K562 (cell line): Measurements from ENCODE around the gene MCF2. TPM values are rescaled to one million over a fixed set of nuclear protein-coding genes. Genes with fewer than 3 reads are reported as not detected.
A peak's percentile ranks its signal among the peaks of the same experiment; 100 is the strongest.

ENCODE experiments used
- ATAC-seq: fragments of 200-7000 bp; cut with Tn5 transposase; 3 replicates; pipeline ENCODE4 v1.9.1; 2020; ENCODE audit warnings: moderate library complexity
- BruUV-seq: library from RNA; stranded (reverse); fragments of 400-500 nt; replicated peaks from 2 replicates; lab custom pipeline; 2021; lab: Mats Ljungman, UMichigan
- CTCF ChIA-PET: fragments of 300-600 bp; formaldehyde crosslinking; extraction: SDS; loops from one replicate; lab custom pipeline; 2021; ENCODE audit warnings: low intra/inter-chr PET ratio; lab: Yijun Ruan, JAX
- POLR2A ChIA-PET: fragments of 300-600, 350-650 bp; sonication (Branson Sonifier 250); formaldehyde crosslinking; extraction: SDS; loops from one replicate; lab custom pipeline; 2021; ENCODE audit warnings: antibody characterized with exemption, inconsistent platforms; lab: Yijun Ruan, JAX
- DNase-seq, 4 experiments: peaks; one replicate each; pipeline versions ENCODE4 v3.0.0 to v3.0.0-alpha.2; 2011 to 2018; ENCODE audit warnings: low spot score in 3 of 4, mixed read lengths in 3 of 4; ENCODE audit errors: extremely low read depth in 1 of 4
- FAIRE-seq: peaks from 2 replicates; lab custom pipeline; 2011; peaks lifted over from hg19 to GRCh38; lab: Jason Lieb, UNC
- H2AFZ ChIP-seq: 2 replicates; pipeline ENCODE4 v1.6.0; 2011; ENCODE audit warnings: low read depth, low read length, control low read depth, inconsistent platforms
- H3K27ac ChIP-seq: fragments of 200-600 bp; 3 replicates; pipeline ENCODE4 v1.8.0; 2011; ENCODE audit warnings: low read depth, mild to moderate bottlenecking, control low read depth, inconsistent platforms, low read length, moderate library complexity, mixed read lengths; ENCODE audit errors: extremely low read depth
- H3K27me3 ChIP-seq, 2 experiments: fragments of 300-600 bp in 1 of 2; 2 replicates in 1 of 2; 3 replicates in 1 of 2; pipeline versions ENCODE4 v1.6.0 to v1.8.0; 2011; ENCODE audit warnings: inconsistent platforms in 2 of 2, low read length in 2 of 2, mild to moderate bottlenecking in 1 of 2, mixed read lengths in 1 of 2, moderate library complexity in 1 of 2; ENCODE audit not compliant: control insufficient read depth in 2 of 2, insufficient read depth in 2 of 2
- H3K36me3 ChIP-seq: fragments of 300-600 bp; 3 replicates; pipeline ENCODE4 v1.8.0; 2011; ENCODE audit warnings: mild to moderate bottlenecking, low read length, inconsistent platforms; ENCODE audit not compliant: control insufficient read depth, insufficient read depth
- H3K4me1 ChIP-seq, 2 experiments: fragments of 200-600 bp in 1 of 2; replicated peaks in 1 of 2; 2 replicates in 1 of 2; 3 replicates in 1 of 2; pipeline versions ENCODE4 v1.5.1 to v1.8.0; 2011; ENCODE audit warnings: inconsistent platforms in 2 of 2, low read length in 2 of 2, mild to moderate bottlenecking in 1 of 2, mixed read lengths in 1 of 2, moderate library complexity in 1 of 2; ENCODE audit not compliant: control insufficient read depth in 2 of 2, insufficient read depth in 2 of 2
- H3K4me2 ChIP-seq: 2 replicates; pipeline ENCODE4 v1.6.1; 2011; ENCODE audit warnings: low read length, control low read depth, inconsistent platforms, mixed read lengths; ENCODE audit not compliant: insufficient read depth
- H3K4me3 ChIP-seq: fragments of 200-600 bp; sonication (generic), shearing (Covaris generic); 2 replicates; pipeline ENCODE4 v1.5.1; 2016; ENCODE audit warnings: control low read depth, inconsistent platforms
- H3K79me2 ChIP-seq: fragments of 200-600 bp; 3 replicates; pipeline ENCODE4 v1.8.0; 2011; ENCODE audit warnings: low read length, inconsistent platforms; ENCODE audit not compliant: control insufficient read depth, insufficient read depth
- H3K9ac ChIP-seq, 2 experiments: 2 replicates each; pipeline versions ENCODE4 v1.6.0 to v1.6.1; 2011; ENCODE audit warnings: low read depth in 2 of 2, low read length in 2 of 2, control low read depth in 1 of 2, inconsistent platforms in 1 of 2, mild to moderate bottlenecking in 1 of 2, mixed read lengths in 1 of 2; ENCODE audit not compliant: insufficient read depth in 1 of 2
- H3K9me1 ChIP-seq: one replicate; pipeline ENCODE4 v1.6.0; 2011; ENCODE audit warnings: inconsistent platforms, mild to moderate bottlenecking, low read length, moderate library complexity; ENCODE audit not compliant: control insufficient read depth, insufficient read depth
- H3K9me3 ChIP-seq: replicated peaks from 2 replicates; pipeline ENCODE4 v1.5.1; 2011; ENCODE audit warnings: low read depth, low read length, inconsistent platforms; ENCODE audit not compliant: control insufficient read depth, insufficient read depth
- H4K20me1 ChIP-seq: replicated peaks from 2 replicates; pipeline ENCODE4 v1.6.1; 2011; ENCODE audit warnings: low read length, inconsistent platforms, mixed read lengths; ENCODE audit not compliant: control insufficient read depth, insufficient read depth
- BHLHE40 ChIP-seq: IDR thresholded peaks from 2 replicates; pipeline ENCODE4 v1.6.1; 2011; ENCODE audit warnings: low read length, improper control_type of control experiment
- BRCA1 ChIP-seq, 2 experiments: fragments of 450-650 bp in 1 of 2; sonication (generic) in 1 of 2; formaldehyde crosslinking in 1 of 2; IDR thresholded peaks; 2 replicates each; pipeline versions ENCODE4 v1.5.0 to v1.6.1; 2017 to 2020; ENCODE audit warnings: mild to moderate bottlenecking in 1 of 2, missing genetic modification reagents in 1 of 2
- CSDE1 ChIP-seq, 2 experiments: fragments of 450-650 bp; IDR thresholded peaks; 2 replicates each; pipeline ENCODE4 v1.6.1; 2016; ENCODE audit warnings: mild to moderate bottlenecking in 1 of 2
- ELF1 ChIP-seq: fragments of 200-800 bp; sonication (Bioruptor generic); IDR thresholded peaks from 2 replicates; pipeline ENCODE4 v1.6.1; 2016; ENCODE audit warnings: missing genetic modification characterization, missing compliant biosample characterization
- EWSR1 ChIP-seq: fragments of 450-650 bp; IDR thresholded peaks from 2 replicates; pipeline ENCODE4 v1.6.1; 2018; ENCODE audit warnings: borderline replicate concordance, mild to moderate bottlenecking, low read depth, moderate library complexity; ENCODE audit not compliant: partially characterized antibody
- HEY1 ChIP-seq: fragments of 250-450 bp; sonication (Bioruptor Pico); IDR thresholded peaks from 2 replicates; pipeline ENCODE4 v1.5.0; 2020; ENCODE audit warnings: mild to moderate bottlenecking, moderate library complexity, borderline replicate concordance
- KAT8 ChIP-seq: fragments of 450-650 bp; IDR thresholded peaks from 2 replicates; pipeline ENCODE4 v1.6.1; 2016; ENCODE audit warnings: low read depth, mild to moderate bottlenecking
- KHSRP ChIP-seq: fragments of 450-650 bp; IDR thresholded peaks from 2 replicates; pipeline ENCODE4 v1.6.1; 2017
- MYC ChIP-seq, 2 experiments: fragments of 250-450 bp in 1 of 2; sonication (Bioruptor Pico) in 1 of 2; IDR thresholded peaks; 2 replicates each; pipeline versions ENCODE4 v1.5.1 to v1.6.1; 2012 to 2021; ENCODE audit warnings: low read depth in 2 of 2, borderline replicate concordance in 1 of 2, improper control_type of control experiment in 1 of 2, low read length in 1 of 2, mild to moderate bottlenecking in 1 of 2, moderate library complexity in 1 of 2
- POLR2B ChIP-seq: fragments of 450-650 bp; IDR thresholded peaks from 2 replicates; pipeline ENCODE4 v1.6.1; 2018; ENCODE audit warnings: low read depth; ENCODE audit not compliant: partially characterized antibody
- RAD51 ChIP-seq: fragments of 450-650 bp; IDR thresholded peaks from 2 replicates; pipeline ENCODE4 v1.7.1; 2016; ENCODE audit warnings: low read depth, mild to moderate bottlenecking, borderline replicate concordance
- RBM34 ChIP-seq: fragments of 200-400 bp; formaldehyde crosslinking; IDR thresholded peaks from 2 replicates; pipeline ENCODE4 v1.6.1; 2018; ENCODE audit warnings: low read length, borderline replicate concordance; ENCODE audit not compliant: insufficient read depth
- SPI1 ChIP-seq: IDR thresholded peaks from 2 replicates; pipeline ENCODE4 v1.6.1; 2011; ENCODE audit warnings: low read depth, low read length, control low read depth, borderline replicate concordance
- SREBF2 ChIP-seq: sonication (generic); formaldehyde crosslinking; IDR thresholded peaks from 2 replicates; pipeline ENCODE4 v1.4.0; 2020; ENCODE audit warnings: mild to moderate bottlenecking, missing genetic modification reagents
- TARDBP ChIP-seq: fragments of 450-650 bp; IDR thresholded peaks from 2 replicates; pipeline ENCODE4 v1.6.1; 2016
- TOE1 ChIP-seq, 2 experiments: fragments of 450-650 bp in 1 of 2; sonication (generic) in 1 of 2; formaldehyde crosslinking in 1 of 2; IDR thresholded peaks; 2 replicates each; pipeline versions ENCODE4 v1.7.1 to v1.8.0; 2016 to 2022; ENCODE audit warnings: borderline replicate concordance in 2 of 2, mild to moderate bottlenecking in 2 of 2, antibody characterized with exemption in 1 of 2, inconsistent platforms in 1 of 2, low read depth in 1 of 2, missing genetic modification reagents in 1 of 2, moderate library complexity in 1 of 2
- ZNF3 ChIP-seq: fragments of 250-450 bp; sonication (Bioruptor Pico); IDR thresholded peaks from 2 replicates; pipeline ENCODE4 v1.5.0; 2021; ENCODE audit warnings: mild to moderate bottlenecking, moderate library complexity
- ZNF764 ChIP-seq: fragments of 250-450 bp; sonication (Bioruptor Pico); IDR thresholded peaks from 2 replicates; pipeline ENCODE4 v1.4.0; 2020; ENCODE audit warnings: low read depth, mild to moderate bottlenecking, moderate library complexity
- ZNF780A ChIP-seq: fragments of 250-450 bp; sonication (Bioruptor Pico); IDR thresholded peaks from 2 replicates; pipeline ENCODE4 v1.5.0; 2021; ENCODE audit warnings: mild to moderate bottlenecking
- WGBS: fragments of 100-300 bp; shearing (Covaris generic); methylation state at CpG from one replicate; pipeline ENCODE4 v1.1.6; 2016; ENCODE audit warnings: low coverage, mixed read lengths; ENCODE audit not compliant: insufficient coverage; ENCODE audit errors: missing lambda C conversion rate; 5-methylcytosine and 5-hydroxymethylcytosine counted together
- in situ Hi-C: fragments of 300-500 bp; cut with MboI; formaldehyde crosslinking; loops from 4 replicates; pipeline ENCODE4 v1.15.0; 2018; ENCODE audit warnings: inconsistent platforms, mixed read lengths
- intact Hi-C: fragments of 100-400 bp; cut with micrococcal nuclease; formaldehyde crosslinking; loops from 2 replicates; pipeline ENCODE4 v1.14.2; 2022
- polyA plus RNA-seq, 8 experiments: library from polyadenylated mRNA; depleted of rRNA in 4 of 8; stranded (reverse) in 5 of 8; unstranded in 3 of 8; fragments of >200 nt; fragmentation: Nextera tagmentation in 2 of 8; fragmentation: Illumina TruSeq in 1 of 8; extraction: Ambion mirVana in 2 of 8; extraction: Trizol in 1 of 8; gene quantifications; 2 replicates each; pipeline versions ENCODE4 v1.2.1 to v1.2.3, GENCODE V29; 2011 to 2014; ENCODE audit warnings: inconsistent platforms in 1 of 8, missing spikeins in 1 of 8
- total RNA-seq, 7 experiments: library from RNA; depleted of rRNA in 6 of 7; stranded (reverse); fragments of >200 nt in 6 of 7; fragmentation: Illumina TruSeq in 2 of 7; extraction: Trizol in 2 of 7; gene quantifications; 2 replicates each; pipeline versions ENCODE4 v1.2.1 to v1.2.3, GENCODE V29; 2011 to 2021; ENCODE audit warnings: low replicate concordance in 1 of 7

MCF2 gene
- total and polyA plus RNA-seq, 9 of the 15 experiments (the other 6 are each of a cell fraction or from before 2014, with no cell fraction given): 0.03 to 0.78 (median 0.08) TPM; not detected in 3

GRCh38 chrX:139691493-139691842, 16.5 kb downstream of the MCF2 start:
- H3K4me3 ChIP-seq: no peak overlapping the region
- in situ Hi-C loops: no loop called here
- TF ChIP-seq RBM34: no peak
- TF ChIP-seq RAD51: no peak
- no peak for TF ChIP-seq ZNF764
- TF ChIP-seq BHLHE40: no peak
- no peak for TF ChIP-seq BRCA1 (IDR thresholded peaks at IDR 0.05)
- TF ChIP-seq BRCA1 (CRISPR knock-in tag; IDR thresholded peaks at IDR 0.05): no peak
- no peak for TF ChIP-seq EWSR1
- TF ChIP-seq KHSRP: no peak
- TF ChIP-seq TARDBP: no peak
- no peak for TF ChIP-seq SPI1
- no peak for TF ChIP-seq ELF1 (tag)
- TF ChIP-seq POLR2B: no peak
- no peak for TF ChIP-seq KAT8
- no peak for TF ChIP-seq SREBF2 (CRISPR knock-in tag)
- no peak for TF ChIP-seq TOE1 (IDR thresholded peaks at IDR 0.05; ENCODE audit: borderline replicate concordance)
- no peak for TF ChIP-seq TOE1 (CRISPR knock-in tag; IDR thresholded peaks at IDR 0.05; ENCODE audit: borderline replicate concordance, low read depth)
- TF ChIP-seq ZNF780A (CRISPR knock-in tag): no peak
- TF ChIP-seq HEY1 (CRISPR knock-in tag): no peak
- TF ChIP-seq ZNF3 (CRISPR knock-in tag): no peak
- TF ChIP-seq MYC (IDR thresholded peaks at IDR 0.05; ENCODE audit: low read depth, low read length): no peak
- no peak for TF ChIP-seq MYC (CRISPR knock-in tag; IDR thresholded peaks at IDR 0.05; ENCODE audit: borderline replicate concordance, low read depth)
- TF ChIP-seq CSDE1 (IDR thresholded peaks at IDR 0.05): no peak
- BruUV-seq: no TSS peak
- H3K9me1 ChIP-seq: no peaks in the 10 kb centered on the region
- no peaks in the 10 kb centered on the region for H3K9me3 ChIP-seq
- H3K36me3 ChIP-seq: no peaks in the 10 kb centered on the region
- ChIA-PET CTCF (no interaction called here), POLR2A (no interaction called here)
- H3K27me3 ChIP-seq: peaks cover 5 to 25% of the 10 kb centered on the region in 2 experiments; a peak in 4 of 5 replicates
- no peaks in the 10 kb centered on the region for H3K79me2 ChIP-seq
- H2AFZ ChIP-seq: no peak overlapping the region
- intact Hi-C loops: no loop called here
- DNase-seq (no peak), FAIRE-seq (no peak), ATAC-seq (peak; percentile 52)
- peaks cover 0 to 8% of the 10 kb centered on the region in 2 experiments; a peak in 2 of 5 replicates for H3K4me1 ChIP-seq
- H3K9ac ChIP-seq: no peak overlapping the region
- no peaks in the 10 kb centered on the region for H4K20me1 ChIP-seq
- H3K4me2 ChIP-seq: peak overlapping the region; percentile 32; the same call in 1 of the 2 replicates
- no peak overlapping the region for H3K27ac ChIP-seq
- 0% methylated on average over 9 of the region's 23 CpGs for WGBS
